22Rv1 (cell line): ENCODE data around the gene RALGPS2.

Experiments used
- CTCF ChIP-seq: fragments of 450-650 bp; IDR thresholded peaks from 2 replicates; pipeline ENCODE4 v1.5.1; 2017; ENCODE audit warnings: mild to moderate bottlenecking
- ZFX ChIP-seq: fragments of 450-650 bp; IDR thresholded peaks from 2 replicates; pipeline ENCODE4 v1.6.1; 2017; ENCODE audit warnings: antibody characterized with exemption, borderline replicate concordance

- TF ChIP-seq CTCF: no peak
- no peak for TF ChIP-seq ZFX
These were observed 83.5 kb downstream of the RALGPS2 start for GRCh38 chr1:178808529-178808928.
